Spleen (tissue), 7 donors: ENCODE measurements around the gene DCAF6.

ENCODE experiments used
- POLR2A ChIP-seq, 3 donors: fragments of 450-650 bp; IDR thresholded peaks; one replicate each; pipeline ENCODE4 v1.5.1; 2017; ENCODE audit warnings: antibody characterized with exemption in 3 of 3, mild to moderate bottlenecking in 1 of 3
- TF ChIP-seq, protein P1 (sequence below), 11 experiments: fragments of 200-600 bp in 7 of 11; fragments of 450-650 bp in 4 of 11; sonication (generic) in 4 of 11; IDR thresholded peaks in 8 of 11; conservative IDR thresholded peaks in 3 of 11; 1 replicate in 7 of 11; 2 replicates in 4 of 11; pipeline versions ENCODE4 v1.4.0 to v1.8.0; 2016 to 2021; ENCODE audit warnings: antibody characterized with exemption in 11 of 11, inconsistent platforms in 4 of 11, mild to moderate bottlenecking in 1 of 11
- donor health status: DM: no; HTN: no; CAD: no; lungs with moderate emphysema.
- donor health status: DM: no; HTN: no; CAD: no.
- donor health status: DM: no; HTN: no; CAD: no.

GRCh38 chr1:167991546-167991945, 55.1 kb downstream of the DCAF6 start:
- TF ChIP-seq, protein P1, sequence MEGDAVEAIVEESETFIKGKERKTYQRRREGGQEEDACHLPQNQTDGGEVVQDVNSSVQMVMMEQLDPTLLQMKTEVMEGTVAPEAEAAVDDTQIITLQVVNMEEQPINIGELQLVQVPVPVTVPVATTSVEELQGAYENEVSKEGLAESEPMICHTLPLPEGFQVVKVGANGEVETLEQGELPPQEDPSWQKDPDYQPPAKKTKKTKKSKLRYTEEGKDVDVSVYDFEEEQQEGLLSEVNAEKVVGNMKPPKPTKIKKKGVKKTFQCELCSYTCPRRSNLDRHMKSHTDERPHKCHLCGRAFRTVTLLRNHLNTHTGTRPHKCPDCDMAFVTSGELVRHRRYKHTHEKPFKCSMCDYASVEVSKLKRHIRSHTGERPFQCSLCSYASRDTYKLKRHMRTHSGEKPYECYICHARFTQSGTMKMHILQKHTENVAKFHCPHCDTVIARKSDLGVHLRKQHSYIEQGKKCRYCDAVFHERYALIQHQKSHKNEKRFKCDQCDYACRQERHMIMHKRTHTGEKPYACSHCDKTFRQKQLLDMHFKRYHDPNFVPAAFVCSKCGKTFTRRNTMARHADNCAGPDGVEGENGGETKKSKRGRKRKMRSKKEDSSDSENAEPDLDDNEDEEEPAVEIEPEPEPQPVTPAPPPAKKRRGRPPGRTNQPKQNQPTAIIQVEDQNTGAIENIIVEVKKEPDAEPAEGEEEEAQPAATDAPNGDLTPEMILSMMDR (IDR thresholded peaks at IDR 0.05 in 8 of 11, conservative IDR thresholded peaks at IDR 0.05 in 3 of 11) = no peak
- TF ChIP-seq POLR2A (IDR thresholded peaks at IDR 0.05) = no peak
